GM18502 (cell line): ENCODE results near the gene ERI3.
"Not testable (repeated sequence)": the region's sequence is repeated elsewhere in the genome, so short reads cannot be mapped to it uniquely, and the experiment has no call there.

Experiments used
- ATAC-seq: cut with Tn5 transposase; IDR thresholded peaks from one replicate; pipeline ENCODE4 v1.9.1; 2021; ENCODE audit warnings: mild to moderate bottlenecking; ENCODE audit not compliant: unreplicated experiment, poor library complexity

Gene ERI3

DNA sequence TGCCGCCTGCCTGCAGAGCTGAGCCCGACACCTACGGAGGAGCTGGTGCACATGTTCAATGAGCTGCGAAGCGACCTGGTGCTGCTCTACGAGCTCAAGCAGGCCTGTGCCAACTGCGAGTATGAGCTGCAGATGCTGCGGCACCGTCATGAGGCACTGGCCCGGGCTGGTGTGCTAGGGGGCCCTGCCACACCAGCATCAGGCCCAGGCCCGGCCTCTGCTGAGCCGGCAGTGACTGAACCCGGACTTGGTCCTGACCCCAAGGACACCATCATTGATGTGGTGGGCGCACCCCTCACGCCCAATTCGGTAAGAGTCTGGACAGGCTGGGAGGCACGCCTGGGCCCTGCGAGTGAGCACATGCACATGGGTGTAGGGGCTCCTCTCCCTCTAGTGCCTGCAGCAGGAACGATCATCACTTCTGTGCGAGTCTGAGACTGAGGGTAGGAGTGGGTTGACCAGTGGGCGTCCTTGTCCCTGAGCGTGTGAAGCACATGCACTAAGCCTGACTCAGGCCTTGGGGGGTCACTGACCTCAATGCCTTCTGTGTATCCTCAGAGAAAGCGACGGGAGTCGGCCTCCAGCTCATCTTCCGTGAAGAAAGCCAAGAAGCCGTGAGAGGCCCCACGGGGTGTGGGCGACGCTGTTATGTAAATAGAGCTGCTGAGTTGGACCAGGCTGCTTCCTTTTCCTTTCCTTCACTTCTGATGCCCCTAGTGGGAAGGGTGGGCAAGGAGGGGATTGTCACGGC is 134.9 kb downstream of the ERI3 start:
- no peak for ATAC-seq

DNA sequence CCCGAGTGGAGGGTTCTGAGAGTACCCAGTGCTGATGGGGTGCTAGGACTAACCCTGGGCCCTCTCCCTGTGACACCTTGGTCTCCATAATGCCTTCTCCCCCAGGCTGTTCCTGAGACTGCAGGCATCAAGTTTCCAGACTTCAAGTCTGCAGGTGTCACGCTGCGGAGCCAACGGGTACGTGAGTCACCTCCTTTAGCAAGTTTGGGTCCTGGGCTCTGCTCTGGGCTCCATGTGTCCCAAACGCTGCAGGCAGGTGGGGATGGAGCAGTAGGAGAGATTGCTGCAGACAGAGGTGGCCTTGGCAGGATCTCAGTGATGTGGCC is 135.8 kb downstream of the ERI3 start:
- no peak for ATAC-seq

DNA sequence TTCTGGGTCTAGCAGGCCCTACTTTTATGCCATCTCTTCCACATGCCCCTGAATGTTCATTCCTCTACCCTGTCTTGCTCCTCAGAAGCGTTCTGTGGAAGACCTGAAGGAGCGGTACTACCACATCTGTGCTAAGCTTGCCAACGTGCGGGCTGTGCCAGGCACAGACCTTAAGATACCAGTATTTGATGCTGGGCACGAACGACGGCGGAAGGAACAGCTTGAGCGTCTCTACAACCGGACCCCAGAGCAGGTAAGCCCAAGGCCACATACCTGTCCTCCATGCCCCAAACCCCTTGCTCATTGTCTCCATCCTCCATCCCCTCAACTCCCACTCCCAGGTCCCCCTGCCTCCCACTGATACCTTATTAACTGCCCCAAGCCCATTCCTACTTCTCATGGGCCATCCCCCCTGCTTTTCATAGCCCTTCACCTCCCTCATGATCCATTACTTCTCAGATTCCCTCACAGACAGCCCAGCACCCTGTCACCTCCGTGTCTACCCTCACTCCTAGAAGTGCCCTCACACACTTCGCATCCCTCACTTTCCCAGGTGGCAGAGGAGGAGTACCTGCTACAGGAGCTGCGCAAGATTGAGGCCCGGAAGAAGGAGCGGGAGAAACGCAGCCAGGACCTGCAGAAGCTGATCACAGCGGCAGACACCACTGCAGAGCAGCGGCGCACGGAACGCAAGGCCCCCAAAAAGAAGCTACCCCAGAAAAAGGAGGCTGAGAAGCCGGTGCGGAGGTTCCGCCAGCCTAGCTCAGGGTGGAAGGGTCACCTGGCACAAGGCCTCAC is 136.4 kb downstream of the ERI3 start:
- no peak for ATAC-seq

DNA sequence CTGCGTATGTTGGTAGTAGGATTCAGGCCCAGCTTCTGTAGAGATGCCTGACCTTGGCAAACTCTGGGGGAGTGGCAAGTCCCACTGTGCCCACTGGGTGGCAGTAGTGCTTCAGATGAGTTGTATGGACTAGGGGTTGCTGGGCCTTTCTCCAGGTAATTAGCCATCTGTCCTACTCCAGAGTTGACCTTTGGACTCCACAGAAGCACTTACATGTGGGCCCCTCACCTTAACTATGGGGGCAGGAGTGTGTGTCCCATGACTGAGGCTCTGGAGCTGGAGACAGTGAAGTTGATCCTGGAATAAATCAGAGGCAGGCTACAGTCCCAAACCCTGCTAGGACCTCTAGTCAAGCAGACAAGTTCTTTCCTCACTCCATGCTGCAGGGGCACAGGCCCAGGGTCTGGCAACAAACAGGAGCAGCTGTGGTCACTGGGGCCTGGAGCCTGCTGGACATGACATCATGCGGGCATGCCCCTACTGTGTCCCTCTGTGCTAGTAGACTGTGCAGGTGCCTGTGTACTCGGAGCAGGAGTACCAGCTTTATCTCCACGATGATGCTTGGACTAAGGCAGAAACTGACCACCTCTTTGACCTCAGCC is 137.1 kb downstream of the ERI3 start:
- peak; percentile 39 for ATAC-seq

DNA sequence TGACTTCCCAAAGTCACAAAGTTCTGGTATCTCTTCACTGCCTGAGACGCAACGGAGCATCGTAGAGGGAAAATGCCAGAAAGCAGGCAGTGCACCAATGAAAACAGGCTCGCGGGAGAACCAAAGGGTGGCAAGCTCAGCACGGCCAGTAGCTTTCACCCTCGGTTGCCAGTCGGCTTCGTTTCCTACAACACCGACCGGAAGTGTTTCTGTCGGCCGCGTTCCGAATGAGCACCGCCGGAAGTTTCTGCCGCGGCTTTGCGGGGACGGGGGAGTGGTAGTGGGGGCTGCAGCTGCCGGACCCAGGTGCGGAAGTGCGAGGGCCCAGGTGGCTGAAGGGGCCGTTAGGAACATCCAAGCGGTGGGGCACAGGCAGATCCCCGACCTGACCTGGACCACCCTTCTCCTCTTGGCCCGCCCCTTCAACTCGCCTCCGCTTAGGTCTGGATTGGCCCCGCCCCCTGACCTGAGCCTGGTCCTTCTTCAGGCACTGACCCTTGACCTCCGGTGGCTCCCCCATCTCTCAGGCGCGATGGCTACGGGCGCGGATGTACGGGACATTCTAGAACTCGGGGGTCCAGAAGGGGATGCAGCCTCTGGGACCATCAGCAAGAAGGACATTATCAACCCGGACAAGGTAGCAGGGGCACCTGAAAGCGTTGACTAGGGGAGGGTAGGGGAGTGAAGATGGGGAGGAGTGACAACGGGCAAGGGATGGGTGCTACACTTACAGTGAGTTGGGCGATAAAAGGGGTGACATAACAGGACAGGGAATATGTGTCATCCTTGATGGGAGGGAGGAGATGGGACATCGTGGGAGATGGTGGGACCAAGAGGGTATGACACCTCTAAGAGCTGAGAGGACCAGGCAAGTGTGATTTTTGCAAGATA is 141.6 kb downstream of the ERI3 start, which contains the start of gene DMAP1:
Gene DMAP1, plus strand, starts transcription at position 250 of the 891 bp plus-strand sequence. Its CDS starts 283 bp downstream, at position 533.
- ATAC-seq: peak; percentile 76

DNA sequence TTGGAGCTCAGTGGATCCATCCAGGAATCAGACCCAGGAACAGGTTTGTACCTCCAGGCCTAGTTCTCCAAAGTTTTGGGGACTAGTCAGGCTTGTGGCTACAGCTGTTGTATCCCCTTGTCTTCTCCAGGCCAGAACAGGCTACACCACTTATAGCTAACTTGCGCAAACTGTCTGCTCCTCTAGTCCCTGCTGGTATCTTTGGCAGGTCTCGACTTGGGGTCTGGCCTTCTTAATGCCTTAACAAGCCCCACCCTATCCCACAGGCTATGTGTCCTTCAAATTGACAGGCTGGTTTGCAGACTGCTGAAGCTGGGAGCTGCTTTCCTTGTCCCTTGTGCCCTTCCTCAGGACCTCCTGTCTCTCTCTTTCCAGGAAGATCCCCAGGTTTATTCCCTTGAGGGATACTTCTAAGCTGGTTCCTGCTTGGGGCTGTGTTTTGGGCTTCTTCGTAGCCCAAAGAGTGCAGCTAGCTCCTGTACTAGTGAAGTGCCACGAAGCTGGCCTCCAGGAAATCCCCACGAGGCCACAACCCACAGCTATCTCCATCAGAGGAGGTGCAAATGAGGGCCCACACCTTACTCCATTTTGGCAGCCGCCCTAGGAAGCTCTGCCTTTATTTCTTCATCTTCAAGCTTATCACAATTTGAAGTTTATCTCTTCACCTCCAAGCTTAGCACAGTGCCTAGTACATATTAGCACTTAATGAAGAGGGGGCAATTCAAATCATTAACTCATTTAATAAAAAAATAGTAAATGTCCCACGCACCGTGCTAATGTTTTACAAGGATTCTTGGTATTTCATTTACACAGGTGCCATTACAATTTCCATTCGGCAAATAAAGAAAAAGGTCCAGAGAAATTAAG is 142.5 kb downstream of the ERI3 start:
- ATAC-seq: peak; percentile 15

DNA sequence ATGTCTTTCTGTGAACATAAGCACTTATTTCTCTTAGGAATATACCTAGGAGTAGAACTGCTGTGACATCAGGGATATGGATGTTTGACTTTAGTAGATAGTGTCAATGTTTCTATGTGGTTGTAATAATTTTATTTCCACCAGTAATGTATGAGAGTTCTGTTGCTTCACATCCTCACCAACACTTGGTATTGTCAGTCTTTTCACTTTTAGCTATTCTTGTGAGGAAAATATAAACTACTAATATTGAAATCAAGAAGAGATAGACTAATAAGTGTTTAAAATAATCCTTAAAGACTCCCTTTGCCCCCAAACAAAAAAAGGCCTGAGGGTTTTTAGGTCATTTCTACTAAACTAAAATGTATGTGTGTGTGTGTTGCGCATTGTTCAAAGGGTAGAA is 144.5 kb downstream of the ERI3 start:
- ATAC-seq: no peak

DNA sequence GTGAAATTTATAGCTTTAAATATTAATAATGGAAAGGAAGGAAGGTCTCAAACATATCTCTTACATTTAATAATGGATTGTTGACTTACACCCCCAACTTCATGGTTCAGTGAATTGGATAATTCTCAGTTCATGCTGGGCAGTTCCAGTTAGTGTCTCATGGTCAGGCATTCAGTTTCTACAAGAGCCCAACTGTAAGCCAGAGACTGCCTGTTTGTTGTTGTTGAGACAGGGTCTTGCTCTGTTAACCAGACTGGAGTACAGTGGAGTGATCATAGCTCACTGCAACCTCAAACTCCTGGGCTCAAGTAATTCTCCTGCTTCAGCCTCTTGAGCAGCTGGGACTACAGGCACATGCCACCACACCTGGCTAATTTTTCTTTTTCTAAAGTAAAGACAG is 146.8 kb downstream of the ERI3 start:
- no peak for ATAC-seq

DNA sequence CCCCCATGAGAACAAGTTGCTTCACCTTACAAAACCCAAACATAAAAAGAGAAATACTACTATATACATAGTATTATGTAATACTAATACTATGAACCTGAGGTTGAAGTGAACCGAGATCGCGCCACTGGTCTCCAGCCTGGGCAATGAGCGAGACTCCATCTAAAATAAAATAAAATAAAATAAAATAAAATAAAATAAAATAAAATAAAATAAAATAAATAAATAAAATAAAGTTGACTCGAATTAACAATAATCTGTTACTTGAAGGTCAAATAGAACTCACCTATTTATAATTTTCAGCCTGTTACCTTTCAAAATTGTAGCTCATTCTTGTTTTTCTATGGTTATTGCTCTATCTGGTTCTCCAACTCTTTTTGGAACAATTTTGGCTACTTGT is 148.5 kb downstream of the ERI3 start:
- ATAC-seq: not testable (repeated sequence)

DNA sequence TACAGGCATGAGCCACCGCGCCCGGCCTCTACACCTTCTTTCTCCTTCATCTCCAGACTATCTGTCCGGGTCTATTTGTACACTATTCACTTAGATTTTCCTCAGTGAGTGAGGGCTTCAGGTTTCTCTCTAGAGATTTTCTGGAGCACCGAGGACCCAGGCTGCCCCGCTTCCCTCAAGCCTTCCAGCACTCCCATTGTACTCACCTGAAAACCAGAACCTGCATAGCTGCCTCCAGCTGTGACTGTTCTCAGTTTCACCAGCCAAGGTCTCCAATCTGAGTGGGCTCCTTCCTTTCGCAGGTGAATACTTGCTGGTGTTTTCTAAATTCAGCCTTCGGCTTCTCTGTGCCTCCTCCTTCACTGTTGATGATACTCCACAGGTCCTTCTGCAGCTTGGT is 154.7 kb downstream of the ERI3 start:
- no peak for ATAC-seq

DNA sequence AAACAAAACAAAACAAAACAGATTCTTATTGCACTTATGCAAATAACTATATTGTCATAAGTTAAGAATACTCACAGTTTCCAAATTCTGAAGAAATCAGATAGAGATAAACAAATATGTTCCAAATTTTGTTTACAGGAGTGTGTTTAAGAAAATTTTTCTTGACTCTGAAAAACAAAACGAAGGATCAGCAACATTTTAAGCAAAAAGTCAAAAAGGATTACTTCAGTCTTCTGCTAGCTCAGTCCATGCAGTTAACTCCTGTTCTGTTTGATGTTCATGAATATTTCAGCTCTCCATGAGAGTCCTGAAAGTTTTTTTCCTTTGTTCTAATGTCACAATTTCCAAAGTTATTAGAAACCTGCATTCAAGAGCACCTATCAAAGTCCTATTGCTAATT is 180.4 kb downstream of the ERI3 start:
- ATAC-seq: no peak
